Placental epithelial cell (primary cell): ENCODE results near the gene SYNGAP1. TPM values are rescaled to one million over a fixed set of nuclear protein-coding genes. Genes with fewer than 3 reads are reported as not detected.

Source experiments
- small RNA-seq: library from RNA; depleted of rRNA; stranded (forward); fragments of <200 nt; gene quantifications from one replicate; pipeline ENCODE3, GENCODE V24; 2012
- total RNA-seq: library from RNA; depleted of rRNA; stranded (reverse); fragments of >200 nt; gene quantifications from 2 replicates; pipeline ENCODE4 v1.2.3, GENCODE V29; 2012

The SYNGAP1 gene
- total RNA-seq: 6.8 and 14.9 TPM in 2 replicates

DNA sequence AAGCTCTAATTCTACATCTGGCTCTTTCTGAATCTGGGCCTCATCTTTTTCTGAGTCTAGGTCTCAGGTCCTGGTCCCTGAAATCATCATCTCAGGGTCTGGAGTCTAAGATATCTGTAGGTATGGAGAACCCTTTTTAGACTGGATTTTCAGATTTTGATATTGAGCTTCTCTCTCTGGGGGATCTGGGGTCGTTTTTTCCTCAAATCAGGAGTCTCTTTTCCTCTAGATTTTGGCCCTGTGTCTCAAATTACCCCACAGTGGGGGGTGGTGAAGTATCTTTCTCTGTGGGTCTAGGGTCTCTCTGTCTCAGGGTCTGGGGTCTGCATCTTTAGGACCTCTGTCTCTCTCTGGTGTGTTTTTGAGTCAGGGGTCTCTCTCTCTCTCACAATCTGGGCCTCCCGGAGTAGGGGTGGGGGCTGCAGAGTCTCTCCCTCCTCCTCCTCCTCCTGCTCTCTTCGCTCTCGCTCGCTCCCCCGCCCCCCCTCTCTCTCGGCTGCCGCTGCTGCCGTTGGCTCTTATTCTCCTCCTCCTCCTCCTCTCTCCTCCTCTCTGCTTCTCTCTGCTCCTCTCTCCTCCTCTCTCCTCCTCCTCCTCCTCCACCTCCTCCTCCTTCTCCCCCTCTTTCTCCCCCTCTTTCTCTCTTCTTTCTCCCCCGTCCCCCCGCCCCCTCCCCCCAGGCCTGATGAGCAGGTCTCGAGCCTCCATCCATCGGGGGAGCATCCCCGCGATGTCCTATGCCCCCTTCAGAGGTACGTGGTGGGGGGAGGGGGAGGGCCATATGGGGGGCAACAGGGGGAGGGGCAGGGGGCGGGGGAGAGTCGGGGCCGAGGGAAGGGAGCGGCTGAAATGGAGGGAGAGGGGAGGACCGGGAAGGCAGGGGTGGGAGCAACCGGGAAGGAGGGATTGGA is at the start of gene SYNGAP1:
Gene SYNGAP1, plus strand, starts transcription at position 486 of the 911 bp plus-strand sequence. Its CDS starts 200 bp downstream, at position 686.

DNA sequence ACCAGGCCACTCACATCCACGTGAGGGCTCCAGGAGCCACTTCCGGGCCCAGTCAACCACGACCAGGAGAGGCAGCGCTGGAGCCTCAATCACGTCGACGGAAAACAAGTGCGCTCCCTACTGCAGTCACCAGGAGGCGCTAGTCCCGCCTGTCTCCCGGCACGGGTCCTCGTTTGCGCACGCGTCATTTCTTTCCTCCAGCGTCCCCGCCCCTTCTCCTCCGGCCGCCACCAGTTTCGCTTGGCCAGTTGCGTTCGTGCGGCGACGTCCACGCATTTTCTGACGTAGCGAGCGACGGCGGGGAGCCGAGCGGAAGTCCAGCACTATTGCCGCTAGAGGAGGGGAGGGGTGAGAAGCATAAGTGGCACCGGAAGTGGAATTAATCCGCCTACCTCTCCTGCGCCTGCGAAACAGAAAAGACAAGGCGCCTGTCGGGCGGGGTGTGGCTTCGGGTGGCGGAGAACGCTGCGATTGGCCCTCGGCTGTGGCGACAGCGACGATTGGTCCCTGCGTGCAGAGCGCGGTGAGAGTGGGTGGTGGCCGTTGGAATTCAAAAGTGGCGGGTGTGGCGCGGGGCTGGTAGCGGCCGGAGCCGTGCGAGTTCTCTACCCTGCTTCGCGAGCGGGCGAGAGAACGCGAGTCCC is 28.5 kb upstream of the SYNGAP1 start, which contains the start of gene KIFC1:
Gene KIFC1, plus strand, starts transcription at position 546 of the 644 bp plus-strand sequence. CDS start 163 bp downstream, outside the sequence.

DNA sequence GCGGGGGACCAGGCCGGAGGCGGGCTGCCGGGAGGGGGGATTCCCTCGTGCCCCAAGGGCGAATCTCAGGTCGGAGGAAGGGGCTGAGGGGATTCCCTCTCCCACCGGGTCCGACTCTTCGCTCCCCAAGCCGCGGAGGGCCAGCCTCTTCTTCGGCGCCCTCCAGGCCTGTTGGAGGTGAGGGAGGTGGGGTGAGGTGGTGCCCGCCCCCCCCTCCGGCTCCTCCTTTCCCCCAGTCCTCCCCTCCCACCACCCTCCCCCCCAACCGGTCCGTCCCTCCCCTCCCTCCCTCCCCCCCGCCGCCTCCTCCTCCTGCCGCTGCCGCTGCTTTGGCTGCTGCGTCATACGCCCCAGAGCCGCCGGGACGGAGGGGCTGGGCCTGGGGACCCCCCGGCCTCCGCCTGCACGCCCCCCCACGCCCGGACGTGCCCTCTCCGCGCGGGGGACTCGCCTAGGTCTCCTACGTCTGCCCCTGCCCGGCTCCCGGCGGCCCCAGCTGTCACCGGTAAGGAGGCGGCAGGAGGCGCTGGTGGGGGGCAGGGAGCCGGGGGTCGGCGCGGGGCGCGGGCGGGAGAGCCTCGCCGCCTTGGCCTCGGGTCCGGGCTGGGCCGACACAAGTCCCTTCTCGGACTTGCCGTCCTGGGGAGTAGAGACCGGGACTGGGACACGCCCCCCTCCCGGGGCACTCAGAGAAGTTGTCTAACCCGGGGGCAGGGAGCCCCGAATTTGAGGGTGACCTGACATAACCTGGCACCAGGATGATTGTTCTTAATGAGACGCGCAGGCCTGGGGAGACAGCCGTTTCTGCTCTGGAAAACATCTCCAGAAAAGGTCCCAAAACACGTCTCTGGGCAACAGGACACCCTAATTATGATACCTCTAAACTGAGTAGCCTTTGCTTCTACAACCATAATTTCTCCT is 8.9 kb upstream of the SYNGAP1 start, which contains the start of gene PHF1:
Gene PHF1, plus strand, starts transcription at position 304 of the 921 bp plus-strand sequence. CDS start 1,250 bp downstream, outside the sequence.

DNA sequence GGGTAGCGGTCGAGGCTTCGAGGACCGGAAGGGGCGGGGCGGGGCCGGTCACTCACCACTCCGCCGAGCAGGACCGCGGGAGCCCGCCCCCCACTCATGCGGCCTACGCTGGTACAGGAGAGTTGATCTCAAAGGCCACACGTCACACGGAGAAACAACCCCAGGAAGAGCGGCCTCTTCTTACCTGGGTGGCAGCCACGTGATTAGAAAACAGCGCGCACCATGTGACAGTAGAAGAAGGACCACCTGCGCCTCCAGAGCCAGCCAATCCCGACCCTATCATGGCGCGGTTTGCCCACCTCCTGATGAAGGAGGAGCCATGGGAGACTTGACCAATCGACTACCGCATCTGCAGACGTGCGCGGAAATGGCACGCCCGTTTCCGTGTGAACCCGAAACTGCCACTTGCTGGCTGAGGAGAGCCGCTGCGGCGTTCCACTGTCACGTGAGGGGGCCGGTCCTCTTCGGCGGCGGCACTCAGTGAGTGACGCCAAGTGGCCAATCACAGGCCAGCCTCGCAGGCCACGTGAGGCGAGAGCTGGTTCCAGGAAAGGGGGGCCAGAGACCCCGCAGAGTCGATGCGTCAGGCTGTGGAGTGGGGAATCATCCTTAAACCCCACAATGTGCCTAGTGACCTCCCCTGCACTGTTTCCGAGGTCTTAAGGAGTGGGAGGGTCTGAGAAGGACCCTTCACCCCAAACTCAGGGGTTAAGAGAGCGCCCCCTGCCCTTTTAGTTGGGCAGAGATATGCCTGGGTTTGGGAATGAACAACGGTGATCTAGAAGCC is 1.8 kb upstream of the SYNGAP1 start, which contains the start of gene CUTA:
Gene CUTA, minus strand, starts transcription at position 205 of the 787 bp plus-strand sequence. Its CDS starts 107 bp downstream, at position 98.

DNA sequence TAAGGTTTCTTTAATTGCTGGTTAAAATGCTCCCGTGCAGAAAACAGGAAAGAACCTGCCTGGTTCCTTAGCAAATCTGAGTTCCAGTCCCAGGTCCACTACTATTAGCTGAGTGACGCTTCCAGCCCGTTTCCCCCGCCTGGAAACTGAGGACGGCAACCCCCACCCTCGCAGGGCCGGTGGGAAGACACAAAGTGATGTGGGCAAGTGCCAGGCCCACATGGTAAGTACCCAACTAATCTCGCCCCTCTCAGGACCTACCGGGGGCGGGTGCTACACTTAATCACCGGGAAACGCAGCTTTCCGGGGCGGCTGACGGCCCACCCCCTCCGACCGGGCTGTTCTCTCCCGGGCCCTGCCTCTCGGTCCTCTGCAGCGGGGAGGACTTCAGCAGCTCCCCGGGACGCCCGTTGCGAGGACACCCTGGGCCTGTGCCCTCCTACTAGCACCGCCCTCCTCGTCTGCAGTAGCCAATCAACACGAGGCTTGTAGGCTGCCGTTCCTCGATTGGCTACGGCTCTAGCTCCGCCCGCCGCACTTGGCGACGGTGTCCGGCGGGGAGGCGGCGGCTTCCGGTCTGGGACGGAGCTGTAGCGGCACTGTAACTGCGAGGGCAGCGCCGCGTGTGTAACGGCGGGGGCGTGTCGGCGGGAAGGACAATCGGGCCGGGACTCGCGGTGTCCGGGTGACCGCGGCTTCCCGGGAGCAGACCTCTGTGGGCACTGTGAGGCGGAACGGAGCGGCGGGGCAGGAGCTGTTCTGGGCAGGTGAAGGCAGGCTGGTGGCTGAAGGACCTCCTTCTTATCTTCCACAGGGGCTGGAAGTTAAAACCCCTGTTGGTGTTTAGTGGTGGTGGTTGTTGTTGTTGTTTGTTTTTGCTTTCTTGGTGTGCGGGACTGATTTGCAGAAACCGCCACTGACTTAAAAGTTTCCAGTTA is 34.4 kb downstream of the SYNGAP1 start, which contains the start of gene ZBTB9:
Gene ZBTB9, plus strand, starts transcription at position 568 of the 938 bp plus-strand sequence. CDS start 525 bp downstream, outside the sequence.

Small RNAs within 50 kb of the gene (small RNA-seq; reads per million reads assigned to genes)
- not detected for gene RPL35AP4
- gene ZBTB9: not detected

Other genes with a start within 250 kb of the SYNGAP1 start
- gene COL11A2, start 227.6 kb upstream of the SYNGAP1 start, total RNA-seq: 0.22 and 0.39 TPM in 2 replicates
- 30.6 and 32.2 TPM in 2 replicates for gene RXRB, start 219.4 kb upstream of the SYNGAP1 start, total RNA-seq
- 131 and 148 TPM in 2 replicates for gene SLC39A7, start 219.2 kb upstream of the SYNGAP1 start, total RNA-seq
- 5.9 and 8.0 TPM in 2 replicates for gene HSD17B8, start 215.4 kb upstream of the SYNGAP1 start, total RNA-seq
- 26.2 and 44.4 TPM in 2 replicates for gene RING1, start 211.6 kb upstream of the SYNGAP1 start, total RNA-seq
- gene VPS52, start 148.2 kb upstream of the SYNGAP1 start, total RNA-seq: 45.5 and 62.4 TPM in 2 replicates
- 1,662 and 2,917 TPM in 2 replicates for gene RPS18, start 148.0 kb upstream of the SYNGAP1 start, total RNA-seq
- gene B3GALT4, start 142.9 kb upstream of the SYNGAP1 start, total RNA-seq: 29.3 and 38.5 TPM in 2 replicates
- 61.6 and 62.8 TPM in 2 replicates for gene WDR46, start 130.8 kb upstream of the SYNGAP1 start, total RNA-seq
- gene PFDN6, start 130.5 kb upstream of the SYNGAP1 start, total RNA-seq: 16.5 and 29.7 TPM in 2 replicates
- gene RGL2, start 121.1 kb upstream of the SYNGAP1 start, total RNA-seq: 86.5 and 107 TPM in 2 replicates
- 152 and 157 TPM in 2 replicates for gene TAPBP, start 106.0 kb upstream of the SYNGAP1 start, total RNA-seq
- gene ZBTB22, start 102.3 kb upstream of the SYNGAP1 start, total RNA-seq: 26.8 and 29.8 TPM in 2 replicates
- gene DAXX, start 97.1 kb upstream of the SYNGAP1 start, total RNA-seq: 29.4 and 31.0 TPM in 2 replicates
- 7.5 and 11.0 TPM in 2 replicates for gene KIFC1, start 28.2 kb upstream of the SYNGAP1 start, total RNA-seq
- gene PHF1, start 9.1 kb upstream of the SYNGAP1 start, total RNA-seq: 19.6 and 23.6 TPM in 2 replicates
- gene CUTA, start 2.0 kb upstream of the SYNGAP1 start, total RNA-seq: 111 and 204 TPM in 2 replicates
- 4.9 and 7.9 TPM in 2 replicates for gene ZBTB9, start 34.5 kb downstream of the SYNGAP1 start, total RNA-seq
- 11.4 and 33.7 TPM in 2 replicates for gene BAK1, start 160.2 kb downstream of the SYNGAP1 start, total RNA-seq
- gene ITPR3, start 201.3 kb downstream of the SYNGAP1 start, total RNA-seq: 32.6 and 64.2 TPM in 2 replicates